ENCODE results near the gene FGF3.

DNA sequence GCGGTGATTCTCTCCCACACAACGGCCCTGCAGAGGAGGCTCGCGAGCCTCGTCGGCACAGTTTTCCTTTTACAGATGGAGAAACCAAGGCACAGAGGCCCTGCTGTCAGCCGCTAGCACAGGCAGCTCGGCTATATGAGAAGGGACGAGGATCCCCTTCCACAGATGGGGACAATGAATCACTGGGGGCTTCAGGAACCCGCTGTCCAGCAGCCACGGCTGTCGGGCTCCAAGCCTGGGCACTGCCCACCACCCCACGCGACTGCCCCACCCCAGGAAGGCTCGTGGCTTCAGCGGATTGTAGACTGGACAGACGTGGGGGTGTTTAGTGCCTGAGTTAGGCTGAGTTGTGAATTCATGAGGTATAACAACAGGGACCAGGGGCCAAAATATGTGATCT, 17.2 kb upstream of the FGF3 start:
- TF ChIP-seq, protein P1, sequence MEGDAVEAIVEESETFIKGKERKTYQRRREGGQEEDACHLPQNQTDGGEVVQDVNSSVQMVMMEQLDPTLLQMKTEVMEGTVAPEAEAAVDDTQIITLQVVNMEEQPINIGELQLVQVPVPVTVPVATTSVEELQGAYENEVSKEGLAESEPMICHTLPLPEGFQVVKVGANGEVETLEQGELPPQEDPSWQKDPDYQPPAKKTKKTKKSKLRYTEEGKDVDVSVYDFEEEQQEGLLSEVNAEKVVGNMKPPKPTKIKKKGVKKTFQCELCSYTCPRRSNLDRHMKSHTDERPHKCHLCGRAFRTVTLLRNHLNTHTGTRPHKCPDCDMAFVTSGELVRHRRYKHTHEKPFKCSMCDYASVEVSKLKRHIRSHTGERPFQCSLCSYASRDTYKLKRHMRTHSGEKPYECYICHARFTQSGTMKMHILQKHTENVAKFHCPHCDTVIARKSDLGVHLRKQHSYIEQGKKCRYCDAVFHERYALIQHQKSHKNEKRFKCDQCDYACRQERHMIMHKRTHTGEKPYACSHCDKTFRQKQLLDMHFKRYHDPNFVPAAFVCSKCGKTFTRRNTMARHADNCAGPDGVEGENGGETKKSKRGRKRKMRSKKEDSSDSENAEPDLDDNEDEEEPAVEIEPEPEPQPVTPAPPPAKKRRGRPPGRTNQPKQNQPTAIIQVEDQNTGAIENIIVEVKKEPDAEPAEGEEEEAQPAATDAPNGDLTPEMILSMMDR (optimal IDR thresholded peaks at IDR 0.05 in 1 of 3, IDR thresholded peaks at IDR 0.05 in 1 of 3, conservative IDR thresholded peaks at IDR 0.05 in 1 of 3; ENCODE audit: extremely low read depth in 1 of 3, insufficient read depth in 2 of 3, low read length in 3 of 3), result no peak
- TF ChIP-seq EZH2 (IDR thresholded peaks at IDR 0.05; ENCODE audit: low read length), result no peak
